H9 (cell line): Measurements from ENCODE around the gene RNF114. TPM values are rescaled to one million over a fixed set of nuclear protein-coding genes. Genes with fewer than 3 reads are reported as not detected.

Experiments
- DNase-seq: peaks from one replicate; pipeline ENCODE4 v3.0.0-alpha.2; 2017
- H2AFZ ChIP-seq: one replicate; pipeline ENCODE4 v1.6.1; 2013; ENCODE audit warnings: mild to moderate bottlenecking, low read length, control low read depth, moderate library complexity
- H2AK5ac ChIP-seq: 2 replicates; pipeline ENCODE4 v1.6.1; 2013; ENCODE audit warnings: low read length, control low read depth, mixed read lengths; ENCODE audit not compliant: insufficient read length
- H2BK120ac ChIP-seq: one replicate; pipeline ENCODE4 v1.6.1; 2013; ENCODE audit warnings: low read depth, mild to moderate bottlenecking, low read length, control low read depth, inconsistent platforms; ENCODE audit not compliant: poor library complexity, severe bottlenecking
- H2BK12ac ChIP-seq: 2 replicates; pipeline ENCODE4 v1.6.1; 2013; ENCODE audit warnings: low read length, control low read depth, mixed read lengths, low read depth; ENCODE audit not compliant: insufficient read length
- H2BK15ac ChIP-seq: 2 replicates; pipeline ENCODE4 v1.6.1; 2013; ENCODE audit warnings: low read depth, low read length, control low read depth
- H2BK20ac ChIP-seq: one replicate; pipeline ENCODE4 v1.6.1; 2013; ENCODE audit warnings: low read depth, mild to moderate bottlenecking, low read length, control low read depth, inconsistent platforms; ENCODE audit not compliant: poor library complexity, severe bottlenecking
- H2BK5ac ChIP-seq: 2 replicates; pipeline ENCODE4 v1.6.1; 2013; ENCODE audit warnings: low read length, control low read depth, mixed read lengths; ENCODE audit not compliant: insufficient read length
- H3K14ac ChIP-seq: 2 replicates; pipeline ENCODE4 v1.6.1; 2013; ENCODE audit warnings: low read length, control low read depth; ENCODE audit not compliant: insufficient read depth
- H3K18ac ChIP-seq: 2 replicates; pipeline ENCODE4 v1.6.1; 2013; ENCODE audit warnings: low read depth, mild to moderate bottlenecking, mixed read lengths, low read length, control low read depth; ENCODE audit not compliant: insufficient read length
- H3K23ac ChIP-seq: 2 replicates; pipeline ENCODE4 v1.6.1; 2013; ENCODE audit warnings: low read length, control low read depth, mixed read lengths, low read depth; ENCODE audit not compliant: insufficient read length
- H3K23me2 ChIP-seq: 2 replicates; pipeline ENCODE4 v1.6.1; 2013; ENCODE audit warnings: low read depth, mild to moderate bottlenecking, mixed read lengths, low read length, control low read depth; ENCODE audit not compliant: insufficient read length, poor library complexity, severe bottlenecking
- H3K27ac ChIP-seq: 2 replicates; pipeline ENCODE4 v1.5.1; 2013; ENCODE audit warnings: low read length, control low read depth, mixed read lengths, low read depth; ENCODE audit not compliant: insufficient read length
- H3K27me3 ChIP-seq: 2 replicates; pipeline ENCODE4 v1.6.1; 2013; ENCODE audit warnings: low read length, control low read depth, inconsistent platforms; ENCODE audit not compliant: insufficient read depth
- H3K4ac ChIP-seq: 2 replicates; pipeline ENCODE4 v1.6.1; 2013; ENCODE audit warnings: low read depth, mild to moderate bottlenecking, control low read depth, inconsistent platforms, low read length, moderate library complexity
- H3K4me1 ChIP-seq: 2 replicates; pipeline ENCODE4 v1.6.1; 2013; ENCODE audit warnings: low read length, control low read depth, inconsistent platforms; ENCODE audit not compliant: insufficient read depth
- H3K4me2 ChIP-seq: 2 replicates; pipeline ENCODE4 v1.6.1; 2013; ENCODE audit warnings: low read length, control low read depth, mixed read lengths; ENCODE audit not compliant: insufficient read length, insufficient read depth
- H3K56ac ChIP-seq: 2 replicates; pipeline ENCODE4 v1.6.1; 2013; ENCODE audit warnings: low read depth, mild to moderate bottlenecking, mixed read lengths, low read length, control low read depth; ENCODE audit not compliant: insufficient read length
- H3K79me1 ChIP-seq: 2 replicates; pipeline ENCODE4 v1.6.1; 2013; ENCODE audit warnings: low read depth, mild to moderate bottlenecking, moderate library complexity, low read length, control low read depth, inconsistent platforms; ENCODE audit not compliant: insufficient read depth, poor library complexity, severe bottlenecking
- H3K79me2 ChIP-seq: 2 replicates; pipeline ENCODE4 v1.6.1; 2013; ENCODE audit warnings: low read length, control low read depth, inconsistent platforms; ENCODE audit not compliant: insufficient read depth
- H3K9ac ChIP-seq: 2 replicates; pipeline ENCODE4 v1.6.1; 2013; ENCODE audit warnings: low read length, control low read depth, mixed read lengths; ENCODE audit not compliant: insufficient read length; ENCODE audit errors: extremely low read depth
- H3K9me3 ChIP-seq: one replicate; pipeline ENCODE4 v1.6.1; 2013; ENCODE audit warnings: low read depth, low read length, inconsistent platforms; ENCODE audit not compliant: control insufficient read depth
- H3T11ph ChIP-seq: one replicate; pipeline ENCODE4 v1.6.1; 2013; ENCODE audit warnings: mild to moderate bottlenecking, low read length, control low read depth, inconsistent platforms
- H4K20me1 ChIP-seq: one replicate; pipeline ENCODE4 v1.6.1; 2013; ENCODE audit not compliant: control insufficient read depth, insufficient read length, insufficient read depth
- H4K5ac ChIP-seq: 2 replicates; pipeline ENCODE4 v1.6.1; 2013; ENCODE audit warnings: low read depth, mild to moderate bottlenecking, mixed read lengths, low read length, control low read depth; ENCODE audit not compliant: insufficient read length
- H4K8ac ChIP-seq: replicated peaks from 2 replicates; pipeline ENCODE4 v1.6.1; 2013; ENCODE audit warnings: low read length, control low read depth, mixed read lengths, low read depth; ENCODE audit not compliant: insufficient read length
- H4K91ac ChIP-seq: 2 replicates; pipeline ENCODE4 v1.6.1; 2013; ENCODE audit warnings: low read depth, mild to moderate bottlenecking, moderate library complexity, mixed read lengths, low read length, control low read depth; ENCODE audit not compliant: insufficient read length
- H3K27ac Mint-ChIP-seq, 3 experiments: 2 replicates in 2 of 3; 3 replicates in 1 of 3; pipeline ENCODE4 v1.8.0; 2020 to 2021; ENCODE audit warnings: mixed read lengths in 3 of 3, mild to moderate bottlenecking in 1 of 3, moderate library complexity in 1 of 3
- H3K27me3 Mint-ChIP-seq: 2 replicates; pipeline ENCODE4 v1.8.0; 2021; ENCODE audit warnings: low read depth, mild to moderate bottlenecking, moderate library complexity, mixed read lengths
- H3K36me3 Mint-ChIP-seq, 3 experiments: 2 replicates in 2 of 3; 3 replicates in 1 of 3; pipeline ENCODE4 v1.8.0; 2020 to 2021; ENCODE audit warnings: low read depth in 3 of 3, mixed read lengths in 3 of 3; ENCODE audit not compliant: insufficient read depth in 1 of 3
- H3K4me1 Mint-ChIP-seq, 2 experiments: 2 replicates each; pipeline ENCODE4 v1.8.0; 2020; ENCODE audit warnings: mixed read lengths in 2 of 2
- H3K4me3 Mint-ChIP-seq, 2 experiments: 2 replicates in 1 of 2; 3 replicates in 1 of 2; pipeline ENCODE4 v1.8.0; 2020 to 2021; ENCODE audit warnings: mild to moderate bottlenecking in 2 of 2, mixed read lengths in 2 of 2, moderate library complexity in 1 of 2
- H3K9me3 Mint-ChIP-seq, 2 experiments: 2 replicates in 1 of 2; 3 replicates in 1 of 2; pipeline ENCODE4 v1.8.0; 2020; ENCODE audit warnings: mild to moderate bottlenecking in 2 of 2, mixed read lengths in 2 of 2, moderate library complexity in 1 of 2
- CTCF ChIP-seq: fragments of 200-600 bp; sonication (generic); conservative IDR thresholded peaks from 3 replicates; pipeline ENCODE4 v1.8.0; 2021; ENCODE audit warnings: antibody characterized with exemption, mild to moderate bottlenecking
- WGBS: extraction: QIAGEN DNeasy Blood & Tissue Kit; methylation state at CpG from one replicate; pipeline ENCODE4 v1.1.7; 2013; ENCODE audit warnings: missing lambda C conversion rate, low lambda C conversion rate, mixed read lengths; ENCODE audit not compliant: insufficient read length; ENCODE audit errors: extremely low coverage; 5-methylcytosine and 5-hydroxymethylcytosine counted together
- total RNA-seq: library from RNA; stranded (reverse); gene quantifications from 2 replicates; pipeline ENCODE4 v1.2.1, GENCODE V29; 2021

The RNF114 gene
- total RNA-seq, 1 experiment from 2014 or later, result 75.5 TPM

GRCh38 chr20:49886571-49887213, 49.5 kb upstream of the RNF114 start:
- no peak overlapping the region for H4K91ac ChIP-seq
- H3K23ac ChIP-seq, result no peak overlapping the region
- no peak overlapping the region for H2BK120ac ChIP-seq
- H3K4me3 Mint-ChIP-seq, result no peak overlapping the region
- H3K4me2 ChIP-seq, result no peak overlapping the region
- H2BK5ac ChIP-seq, result no peak overlapping the region
- peak overlapping the region in 1 of 3 experiments; percentile 68; a peak in 2 of 7 replicates for H3K27ac Mint-ChIP-seq
- no peak overlapping the region for H2BK15ac ChIP-seq
- no peaks in the 10 kb centered on the region for H3K23me2 ChIP-seq
- no peaks in the 10 kb centered on the region for H3K9me3 ChIP-seq
- no peak overlapping the region for H2BK20ac ChIP-seq
- H2AK5ac ChIP-seq, result no peak overlapping the region
- DNase-seq, result no peak
- H3T11ph ChIP-seq, result no peak overlapping the region
- H4K5ac ChIP-seq, result no peak overlapping the region
- WGBS, result no CpG with 5 or more reads among the region's 30 CpGs
- H3K9ac ChIP-seq, result no peak overlapping the region
- H3K56ac ChIP-seq, result no peak overlapping the region
- no peaks in the 10 kb centered on the region for H3K9me3 Mint-ChIP-seq
- no peak overlapping the region for H3K27ac ChIP-seq
- no peak overlapping the region; the same call in 1 of the 2 replicates for H3K14ac ChIP-seq
- H3K4me1 ChIP-seq, result no peaks in the 10 kb centered on the region
- no peak overlapping the region for H2AFZ ChIP-seq
- H3K79me2 ChIP-seq, result no peaks in the 10 kb centered on the region
- H3K18ac ChIP-seq, result no peak overlapping the region
- no peaks in the 10 kb centered on the region for H4K20me1 ChIP-seq
- H3K27me3 Mint-ChIP-seq, result no peaks in the 10 kb centered on the region; the same call in 1 of the 2 replicates
- H3K36me3 Mint-ChIP-seq, result peaks cover 3 to 22% (median 19%) of the 10 kb centered on the region in 3 experiments; a peak in 6 of 7 replicates
- H3K4ac ChIP-seq, result no peak overlapping the region
- peaks cover 25 to 42% of the 10 kb centered on the region in 2 experiments for H3K4me1 Mint-ChIP-seq
- TF ChIP-seq CTCF, result no peak
- H2BK12ac ChIP-seq, result no peak overlapping the region
- H3K27me3 ChIP-seq, result no peaks in the 10 kb centered on the region
- no peak overlapping the region for H4K8ac ChIP-seq
- H3K79me1 ChIP-seq, result no peaks in the 10 kb centered on the region
